Breast epithelium (tissue), 3 donors: ENCODE data around the gene NTNG1.

Experiments
- CTCF ChIP-seq, 3 donors: fragments of 450-650 bp; IDR thresholded peaks; one replicate each; pipeline ENCODE4 v1.5.1; 2016 to 2017; ENCODE audit warnings: antibody characterized with exemption in 3 of 3, mild to moderate bottlenecking in 3 of 3, moderate library complexity in 3 of 3
- POLR2A ChIP-seq: fragments of 450-650 bp; IDR thresholded peaks from one replicate; pipeline ENCODE4 v1.6.1; 2016; ENCODE audit warnings: antibody characterized with exemption, mild to moderate bottlenecking, moderate library complexity
- POLR2AphosphoS5 ChIP-seq, 3 donors: sonication (generic); formaldehyde crosslinking; IDR thresholded peaks; one replicate each; pipeline ENCODE4 v1.6.1; 2017; ENCODE audit warnings: antibody characterized with exemption in 3 of 3

GRCh38 chr1:107152395-107152794 is 11.6 kb downstream of the NTNG1 start:
- no peak for TF ChIP-seq CTCF (IDR thresholded peaks at IDR 0.05)
- TF ChIP-seq POLR2A, result no peak
- no peak for TF ChIP-seq POLR2AphosphoS5 (IDR thresholded peaks at IDR 0.05)
